ENCODE results near the gene HLA-DMA. TPM values are rescaled to one million over a fixed set of nuclear protein-coding genes. Genes with fewer than 3 reads are reported as not detected.

The HLA-DMA gene
- total and polyA plus RNA-seq, 9 of the 15 experiments (the other 6 are each of a cell fraction or from before 2014, with no cell fraction given), result 0.13 to 0.83 (median 0.51) TPM

DNA sequence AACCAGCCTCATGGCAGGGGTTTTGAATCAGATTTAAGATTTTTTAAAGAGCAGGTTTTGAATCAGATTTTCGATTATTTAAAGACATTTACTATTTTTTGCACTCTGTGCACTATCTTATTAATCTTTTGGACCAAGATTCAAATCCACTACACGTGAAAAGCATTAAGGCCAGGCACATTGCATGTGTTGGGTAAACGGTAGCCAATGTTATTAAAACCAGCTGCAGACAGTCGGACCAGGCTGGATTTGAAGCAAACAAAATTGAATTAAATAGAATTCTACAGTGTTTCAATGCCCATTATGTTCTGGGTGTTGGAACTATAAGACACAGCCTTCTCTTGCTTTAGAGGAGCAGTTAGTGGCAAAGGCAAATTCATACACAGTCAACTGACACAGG lies 48.8 kb upstream of the HLA-DMA start:
- in situ Hi-C loops (cut with MboI), result no loop called here
- intact Hi-C loops (cut with micrococcal nuclease), result no loop called here
- ChIA-PET POLR2A (interaction anchor here (0.7 to 2.6 kb wide), 3 partner anchors 17 to 105 kb away, joined by 3 to 14 read pairs (median 4); no protein-coding TSS in a partner anchor), CTCF (ENCODE audit: low intra/inter-chr PET ratio) (no interaction called here)
- FAIRE-seq (no peak), DNase-seq (ENCODE audit: extremely low read depth in 1 of 4, low spot score in 3 of 4) (peak in 1 of 4 experiments; percentile 0), ATAC-seq (no peak)
- H3K79me2 ChIP-seq (ENCODE audit: control insufficient read depth, insufficient read depth, low read length), result no peaks in the 10 kb centered on the region
- TF ChIP-seq SAFB (IDR thresholded peaks at IDR 0.05; ENCODE audit: borderline replicate concordance, low read depth, low read length) (no peak), ETV1 (tag; conservative IDR thresholded peaks at IDR 0.05; ENCODE audit: low read depth) (no peak), STAT6 (CRISPR knock-in tag; IDR thresholded peaks at IDR 0.05) (no peak), SIN3A (IDR thresholded peaks at IDR 0.05; ENCODE audit: borderline replicate concordance in 2 of 2, control insufficient read depth in 1 of 2, low read depth in 2 of 2, low read length in 2 of 2) (no peak), RFX5 (IDR thresholded peaks at IDR 0.05; ENCODE audit: low read depth, low read length) (no peak), ZFP30 (CRISPR knock-in tag; IDR thresholded peaks at IDR 0.05; ENCODE audit: borderline replicate concordance) (no peak), ZSCAN29 (IDR thresholded peaks at IDR 0.05) (no peak)
- TF ChIP-seq, protein P1, sequence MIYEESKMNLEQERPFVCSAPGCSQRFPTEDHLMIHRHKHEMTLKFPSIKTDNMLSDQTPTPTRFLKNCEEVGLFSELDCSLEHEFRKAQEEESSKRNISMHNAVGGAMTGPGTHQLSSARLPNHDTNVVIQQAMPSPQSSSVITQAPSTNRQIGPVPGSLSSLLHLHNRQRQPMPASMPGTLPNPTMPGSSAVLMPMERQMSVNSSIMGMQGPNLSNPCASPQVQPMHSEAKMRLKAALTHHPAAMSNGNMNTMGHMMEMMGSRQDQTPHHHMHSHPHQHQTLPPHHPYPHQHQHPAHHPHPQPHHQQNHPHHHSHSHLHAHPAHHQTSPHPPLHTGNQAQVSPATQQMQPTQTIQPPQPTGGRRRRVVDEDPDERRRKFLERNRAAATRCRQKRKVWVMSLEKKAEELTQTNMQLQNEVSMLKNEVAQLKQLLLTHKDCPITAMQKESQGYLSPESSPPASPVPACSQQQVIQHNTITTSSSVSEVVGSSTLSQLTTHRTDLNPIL (CRISPR knock-in tag; IDR thresholded peaks at IDR 0.05), result no peak
- H3K36me3 ChIP-seq (ENCODE audit: control insufficient read depth, insufficient read depth, low read length), result no peaks in the 10 kb centered on the region
- no peaks in the 10 kb centered on the region for H3K4me1 ChIP-seq (replicated peaks in 1 of 2; ENCODE audit: control insufficient read depth in 2 of 2, insufficient read depth in 2 of 2, low read length in 2 of 2)
- WGBS (ENCODE audit: insufficient coverage, low coverage, missing lambda C conversion rate), result 1% methylated on average over 4 of the region's 4 CpGs
- H2AFZ ChIP-seq (ENCODE audit: low read depth, low read length), result no peak overlapping the region
- no peaks in the 10 kb centered on the region for H3K9me1 ChIP-seq (ENCODE audit: control insufficient read depth, insufficient read depth, low read length)
- H3K9me3 ChIP-seq (replicated peaks; ENCODE audit: control insufficient read depth, insufficient read depth, low read depth, low read length), result no peaks in the 10 kb centered on the region
- H3K9ac ChIP-seq (ENCODE audit: insufficient read depth in 1 of 2, low read depth in 2 of 2, low read length in 2 of 2), result no peak overlapping the region
- H3K27ac ChIP-seq (ENCODE audit: extremely low read depth, low read depth, low read length), result no peak overlapping the region
- no peak overlapping the region for H3K4me3 ChIP-seq
- no peak overlapping the region for H3K4me2 ChIP-seq (ENCODE audit: insufficient read depth, low read length)
- no TSS peak for BruUV-seq (replicated peaks)
- no peaks in the 10 kb centered on the region for H4K20me1 ChIP-seq (replicated peaks; ENCODE audit: control insufficient read depth, insufficient read depth, low read length)
- peaks cover 17 to 33% of the 10 kb centered on the region in 2 experiments for H3K27me3 ChIP-seq (ENCODE audit: control insufficient read depth in 2 of 2, insufficient read depth in 2 of 2, low read length in 2 of 2)

All from K562 (cell line).